Heart left ventricle (tissue), 16 donors: Measurements from ENCODE around the gene AMFR. TPM values are rescaled to one million over a fixed set of nuclear protein-coding genes. Genes with fewer than 3 reads are reported as not detected.

Experiments
- ATAC-seq, 4 donors: fragments of 200-7000 bp; cut with Tn5 transposase; one replicate each; pipeline ENCODE4 v1.9.1; 2020 to 2022; ENCODE audit warnings: moderate library complexity in 4 of 4, mild to moderate bottlenecking in 3 of 4, moderate number of reproducible peaks in 1 of 4
- DNase-seq, 5 donors: peaks; one replicate each; pipeline ENCODE4 v3.0.0-alpha.2; 2020
- H3K27ac ChIP-seq, 12 donors: fragments of 200-600 bp; sonication (generic) in 4 of 12; one replicate each; pipeline versions ENCODE4 v1.5.0 to v1.8.0; 2016 to 2022; ENCODE audit warnings: mild to moderate bottlenecking in 2 of 12
- H3K27me3 ChIP-seq, 9 donors: fragments of 200-600 bp; sonication (generic) in 2 of 9; one replicate each; pipeline versions ENCODE4 v1.5.1 to v1.8.0; 2016 to 2022; ENCODE audit warnings: mild to moderate bottlenecking in 3 of 9
- H3K36me3 ChIP-seq, 9 donors: fragments of 200-600 bp; sonication (generic) in 2 of 9; one replicate each; pipeline versions ENCODE4 v1.5.0 to v1.8.0; 2018 to 2022; ENCODE audit warnings: mild to moderate bottlenecking in 2 of 9
- H3K4me1 ChIP-seq, 12 donors: fragments of 200-600 bp; sonication (generic) in 4 of 12; one replicate each; pipeline versions ENCODE4 v1.5.0 to v1.8.0; 2016 to 2022; ENCODE audit warnings: mild to moderate bottlenecking in 3 of 12
- H3K4me3 ChIP-seq, 12 donors: fragments of 200-600 bp; sonication (generic) in 4 of 12; one replicate each; pipeline versions ENCODE4 v1.5.0 to v1.8.0; 2017 to 2022; ENCODE audit warnings: mild to moderate bottlenecking in 9 of 12, moderate library complexity in 4 of 12
- H3K9me3 ChIP-seq, 12 donors: fragments of 200-600 bp; sonication (generic) in 4 of 12; one replicate each; pipeline versions ENCODE4 v1.5.0 to v1.8.0; 2016 to 2022; ENCODE audit warnings: mild to moderate bottlenecking in 1 of 12
- POLR2A ChIP-seq, 2 donors: fragments of 450-650 bp; IDR thresholded peaks; one replicate each; pipeline ENCODE4 v1.6.1; 2017; ENCODE audit warnings: antibody characterized with exemption in 2 of 2, mild to moderate bottlenecking in 2 of 2, moderate library complexity in 2 of 2
- WGBS, 4 donors: extraction: QIAGEN DNeasy Blood & Tissue Kit in 2 of 4; methylation state at CpG; one replicate each; pipeline versions ENCODE4 v1.1.5 to v1.1.7; 2013 to 2018; 5-methylcytosine and 5-hydroxymethylcytosine counted together
- intact Hi-C, 10 donors: fragments of 100-400 bp; cut with DNase I; formaldehyde crosslinking; loops; one replicate each; pipeline versions ENCODE4 v1.11.1 to v1.14.2; 2022
- polyA plus RNA-seq, 2 donors: library from polyadenylated mRNA; stranded (reverse); fragments of 200-250 nt; gene quantifications; one replicate each; pipeline ENCODE4 v1.2.3, GENCODE V29; 2013
- total RNA-seq, 9 donors: library from RNA; depleted of rRNA in 2 of 9; stranded (reverse); fragments of >200 nt in 2 of 9; fragmentation: NEBNext Ultra II Directional in 3 of 9; extraction: Animal tissue kit (Norgen Biotek cat#: 25700) in 3 of 9; gene quantifications; one replicate each; pipeline versions ENCODE4 v1.1.0 to v1.2.4, GENCODE V29; 2016 to 2023
- TF ChIP-seq, protein P1 (sequence below), 12 donors: fragments of 200-600 bp; sonication (generic) in 4 of 12; IDR thresholded peaks; one replicate each; pipeline versions ENCODE4 v1.5.0 to v1.8.0; 2018 to 2022; ENCODE audit warnings: antibody characterized with exemption in 12 of 12, mild to moderate bottlenecking in 5 of 12
- donor health status: ischemic (EF 13 %, LVEDD 7.1; RV severe dilation, severe dysfunction).
- donor health status: healthy with polysubstance abuse.
- donor health status: DM: no; HTN: yes; CAD: no.
- donor health status: DM: no; HTN: no; CAD: no.
- donor health status: ischemic (EF 25% LVEDD 6.9; RV normal size, moderate dysfunction).
- donor health status: ischemic (EF 25% LVEDD 5.7; RV mildly dilated, moderate dysfunction).
- donor health status: healthy.
- donor health status: DM: yes; HTN: yes; CAD: no.
- donor health status: ischemic (EF 35%, LVEDD 5.7; RV mildly dilated, moderate dysfunction).
- donor health status: nonischemic (EF 11% LVEDD 7.7; RV severe dilation, severe dysfunction).
- donor health status: DM: yes; HTN: yes; CAD: no.
- donor health status: PGD.
- donor health status: ischemic (EF 29% LVEDD 5.4; RV normal size, mild dysfunction).
- donor health status: nonischemic (EF 23%, LVEDD 6.1; RV moderate dilation, normal function).

AMFR gene
- total and polyA plus RNA-seq, 11 donors = 26.4 to 146 (median 84.8) TPM

DNA sequence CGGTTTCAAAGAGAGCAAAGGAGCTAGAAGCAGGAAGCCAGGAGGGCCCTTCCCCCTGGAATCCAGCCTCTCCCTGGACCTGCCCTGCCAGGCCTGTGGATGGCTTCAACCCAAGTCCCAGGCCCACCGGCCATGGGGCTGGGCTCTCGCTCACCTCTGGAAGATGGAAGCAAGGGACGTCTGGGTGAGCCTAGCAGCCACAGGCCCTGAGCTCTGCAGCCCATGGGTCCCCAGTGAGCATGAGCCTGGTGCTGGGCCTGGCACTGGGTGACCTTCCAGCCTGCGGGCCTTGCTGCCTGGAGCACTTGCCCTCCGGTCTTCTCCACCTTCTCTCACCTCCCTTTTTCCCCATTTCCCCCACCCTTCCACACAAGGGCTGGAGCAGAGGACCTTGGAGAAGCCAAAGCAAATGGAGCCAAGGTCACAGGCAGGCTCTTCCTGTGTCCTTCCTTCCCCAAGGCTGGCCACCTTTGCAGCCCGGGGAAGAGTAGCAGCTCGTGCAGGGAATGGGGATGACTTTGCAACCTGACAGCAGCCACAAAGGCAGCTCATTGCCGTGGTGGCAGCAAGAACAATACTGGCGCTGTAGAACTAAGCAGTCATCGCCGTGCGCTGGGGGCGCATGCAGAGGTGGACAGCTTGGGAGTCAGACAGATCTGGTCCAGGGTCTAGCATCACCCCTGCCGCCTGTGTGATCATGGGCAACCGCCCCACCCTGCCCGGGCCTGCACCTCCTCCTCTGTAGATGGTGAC is 86.6 kb downstream of the AMFR start:
- DNase-seq (no peak), ATAC-seq (no peak)
- Histone ChIP-seq H3K27me3 (no peaks in the 10 kb centered on the region), H3K9me3 (no peaks in the 10 kb centered on the region), H3K4me1 (peaks cover 0 to 19% (median 1%) of the 10 kb centered on the region in 12 donors), H3K36me3 (peaks cover 0 to 9% (median 0%) of the 10 kb centered on the region in 9 donors), H3K4me3 (no peak overlapping the region), H3K27ac (no peak overlapping the region)
- intact Hi-C loops = no loop called here
- 89 to 94% (median 90%) methylated on average over 17 of the region's 17 CpGs for WGBS, 4 donors
- TF ChIP-seq, protein P1, sequence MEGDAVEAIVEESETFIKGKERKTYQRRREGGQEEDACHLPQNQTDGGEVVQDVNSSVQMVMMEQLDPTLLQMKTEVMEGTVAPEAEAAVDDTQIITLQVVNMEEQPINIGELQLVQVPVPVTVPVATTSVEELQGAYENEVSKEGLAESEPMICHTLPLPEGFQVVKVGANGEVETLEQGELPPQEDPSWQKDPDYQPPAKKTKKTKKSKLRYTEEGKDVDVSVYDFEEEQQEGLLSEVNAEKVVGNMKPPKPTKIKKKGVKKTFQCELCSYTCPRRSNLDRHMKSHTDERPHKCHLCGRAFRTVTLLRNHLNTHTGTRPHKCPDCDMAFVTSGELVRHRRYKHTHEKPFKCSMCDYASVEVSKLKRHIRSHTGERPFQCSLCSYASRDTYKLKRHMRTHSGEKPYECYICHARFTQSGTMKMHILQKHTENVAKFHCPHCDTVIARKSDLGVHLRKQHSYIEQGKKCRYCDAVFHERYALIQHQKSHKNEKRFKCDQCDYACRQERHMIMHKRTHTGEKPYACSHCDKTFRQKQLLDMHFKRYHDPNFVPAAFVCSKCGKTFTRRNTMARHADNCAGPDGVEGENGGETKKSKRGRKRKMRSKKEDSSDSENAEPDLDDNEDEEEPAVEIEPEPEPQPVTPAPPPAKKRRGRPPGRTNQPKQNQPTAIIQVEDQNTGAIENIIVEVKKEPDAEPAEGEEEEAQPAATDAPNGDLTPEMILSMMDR (IDR thresholded peaks at IDR 0.05) = no peak
- TF ChIP-seq POLR2A (IDR thresholded peaks at IDR 0.05) = no peak

DNA sequence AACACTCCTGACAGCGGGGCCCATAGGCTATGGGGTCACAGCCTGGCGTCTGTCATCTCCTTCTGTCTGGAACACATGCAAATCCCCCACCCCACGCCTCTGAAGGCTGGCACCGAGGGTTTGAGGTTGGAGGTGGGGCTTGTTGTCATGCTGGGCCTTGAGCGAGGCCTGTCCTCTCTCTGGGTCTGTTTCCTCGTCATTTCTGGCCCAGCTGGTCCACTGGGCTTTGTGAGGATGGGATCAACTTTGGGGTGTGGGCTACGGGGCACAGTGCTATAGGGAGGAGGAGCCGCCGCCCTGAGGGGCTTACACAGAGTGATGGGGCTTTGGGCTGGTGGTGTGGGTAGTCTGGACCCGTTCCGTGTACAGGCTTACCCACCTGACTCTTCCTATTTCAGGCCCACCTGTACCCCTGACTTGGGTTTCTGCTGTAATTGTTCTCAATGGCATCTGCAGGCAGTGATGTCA is 87.5 kb downstream of the AMFR start:
- DNase-seq = peak in 1 of 5 donors; percentile 21
- intact Hi-C loops = no loop called here
- TF ChIP-seq, protein P1 (IDR thresholded peaks at IDR 0.05) = no peak
- no peak for TF ChIP-seq POLR2A (IDR thresholded peaks at IDR 0.05)
- no peaks in the 10 kb centered on the region for H3K27me3 ChIP-seq
- ATAC-seq = no peak
- H3K9me3 ChIP-seq = no peaks in the 10 kb centered on the region
- H3K4me1 ChIP-seq = peaks cover 0 to 20% (median 1%) of the 10 kb centered on the region in 12 donors
- peaks cover 0 to 5% (median 0%) of the 10 kb centered on the region in 9 donors for H3K36me3 ChIP-seq
- H3K4me3 ChIP-seq = no peak overlapping the region
- H3K27ac ChIP-seq = no peak overlapping the region
- 86 to 94% (median 92%) methylated on average over 10 to 11 of the region's 11 CpGs for WGBS, 4 donors

DNA sequence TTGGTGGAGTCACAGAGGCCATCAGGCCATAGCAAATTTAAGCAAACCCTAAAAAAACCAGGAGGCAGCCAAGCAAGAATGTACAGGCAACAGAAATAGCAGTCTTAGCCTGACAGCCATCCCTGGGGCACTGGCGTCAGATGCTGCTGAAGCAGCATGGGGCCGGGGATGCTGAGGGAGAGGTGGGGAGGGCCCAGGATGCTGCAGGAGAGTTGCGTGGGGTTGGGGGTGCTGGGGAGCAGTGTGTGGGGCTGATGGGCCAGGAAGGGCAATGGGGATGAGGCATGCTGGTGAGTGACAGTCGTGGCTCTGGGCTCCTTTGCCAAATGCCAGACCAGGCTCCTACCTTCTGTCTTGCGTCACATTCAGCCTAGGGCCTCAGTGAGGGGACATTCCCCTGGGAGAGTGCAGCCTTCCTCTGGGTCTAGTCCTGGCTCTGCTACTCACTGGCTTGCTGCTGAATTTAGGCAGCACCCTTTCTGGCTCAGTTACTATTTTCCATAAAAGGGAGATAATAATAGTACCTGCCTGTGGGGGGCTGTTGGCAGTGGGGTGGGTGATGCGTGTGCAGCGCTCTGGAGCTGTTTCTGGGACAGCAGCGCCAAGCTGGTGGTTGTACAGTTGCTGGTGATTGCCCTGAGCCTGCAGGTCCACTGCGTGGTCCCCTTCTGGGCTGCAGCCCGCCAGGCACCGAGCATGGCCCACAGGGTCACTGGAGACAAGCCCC is 88.1 kb downstream of the AMFR start:
- intact Hi-C loops = no loop called here
- 81 to 87% (median 83%) methylated on average over 9 to 11 of the region's 11 CpGs for WGBS, 4 donors
- Histone ChIP-seq H3K4me3 (no peak overlapping the region), H3K27ac (peak overlapping the region in 2 of 12 donors; percentile 25 to 69), H3K4me1 (peaks cover 0 to 23% (median 1%) of the 10 kb centered on the region in 12 donors), H3K27me3 (no peaks in the 10 kb centered on the region), H3K36me3 (peaks cover 0 to 5% (median 0%) of the 10 kb centered on the region in 9 donors), H3K9me3 (no peaks in the 10 kb centered on the region)
- ATAC-seq (peak; percentile 23 to 64 (median 37)), DNase-seq (peak in 2 of 5 donors; percentile 29 to 54)
- no peak for TF ChIP-seq POLR2A (IDR thresholded peaks at IDR 0.05)

DNA sequence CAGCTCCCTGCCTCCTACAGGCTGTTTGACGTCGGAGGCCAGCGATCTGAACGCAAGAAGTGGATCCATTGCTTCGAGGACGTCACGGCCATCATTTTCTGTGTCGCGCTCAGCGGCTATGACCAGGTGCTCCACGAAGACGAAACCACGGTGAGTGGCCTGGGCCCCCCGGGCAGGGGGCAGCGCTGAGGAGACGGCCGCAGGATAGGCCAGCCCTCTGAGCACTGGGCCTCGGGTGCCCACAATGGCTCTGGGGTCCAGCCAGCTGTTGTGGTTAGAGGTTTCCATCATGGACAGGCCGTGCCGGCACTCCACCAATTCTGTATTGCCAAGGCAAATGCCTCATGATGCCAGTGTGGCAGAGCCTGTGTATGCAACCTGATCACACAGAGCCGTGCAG is 88.6 kb downstream of the AMFR start:
- WGBS, 4 donors = 84 to 88% (median 86%) methylated on average over 16 to 21 of the region's 21 CpGs
- Histone ChIP-seq H3K4me3 (no peak overlapping the region), H3K27me3 (no peaks in the 10 kb centered on the region), H3K9me3 (no peaks in the 10 kb centered on the region), H3K27ac (peak overlapping the region in 3 of 12 donors; percentile 25 to 69 (median 32)), H3K4me1 (peaks cover 0 to 23% (median 1%) of the 10 kb centered on the region in 12 donors), H3K36me3 (peaks cover 0 to 5% (median 0%) of the 10 kb centered on the region in 9 donors)
- peak in 1 of 5 donors; percentile 28 for DNase-seq
- no peak for TF ChIP-seq POLR2A (IDR thresholded peaks at IDR 0.05)
- TF ChIP-seq, protein P1 (IDR thresholded peaks at IDR 0.05) = no peak
- intact Hi-C loops = no loop called here
- no peak for ATAC-seq
